ENCODE measurements around the gene MKLN1. TPM values are rescaled to one million over a fixed set of nuclear protein-coding genes. Genes with fewer than 3 reads are reported as not detected.

MKLN1 gene
- total and polyA plus RNA-seq, 10 of the 15 experiments (the other 5 are each of a cell fraction or from before 2014, with no cell fraction given) = 13.6 to 55.8 (median 29.3) TPM

DNA sequence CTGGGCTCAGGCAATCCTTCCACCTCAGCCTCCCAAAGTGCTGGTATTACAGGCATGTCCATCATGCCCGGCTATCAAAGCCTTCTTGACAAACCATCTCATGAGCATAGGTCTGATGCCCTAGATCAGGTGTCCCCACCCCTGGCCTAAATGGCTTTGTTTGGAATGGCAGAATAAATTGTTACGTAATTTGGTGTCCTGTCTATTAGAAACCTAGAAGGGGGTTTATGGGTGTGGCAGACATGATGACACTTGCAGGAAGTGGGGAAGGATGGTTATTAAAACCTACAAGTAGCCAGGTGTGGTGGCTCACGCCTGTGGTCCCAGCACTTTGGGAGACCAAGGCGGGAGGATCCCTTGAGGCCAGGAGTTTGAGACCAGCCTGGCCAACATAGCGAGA is 38.6 kb upstream of the MKLN1 start (continued):
- TF ChIP-seq, protein P1, sequence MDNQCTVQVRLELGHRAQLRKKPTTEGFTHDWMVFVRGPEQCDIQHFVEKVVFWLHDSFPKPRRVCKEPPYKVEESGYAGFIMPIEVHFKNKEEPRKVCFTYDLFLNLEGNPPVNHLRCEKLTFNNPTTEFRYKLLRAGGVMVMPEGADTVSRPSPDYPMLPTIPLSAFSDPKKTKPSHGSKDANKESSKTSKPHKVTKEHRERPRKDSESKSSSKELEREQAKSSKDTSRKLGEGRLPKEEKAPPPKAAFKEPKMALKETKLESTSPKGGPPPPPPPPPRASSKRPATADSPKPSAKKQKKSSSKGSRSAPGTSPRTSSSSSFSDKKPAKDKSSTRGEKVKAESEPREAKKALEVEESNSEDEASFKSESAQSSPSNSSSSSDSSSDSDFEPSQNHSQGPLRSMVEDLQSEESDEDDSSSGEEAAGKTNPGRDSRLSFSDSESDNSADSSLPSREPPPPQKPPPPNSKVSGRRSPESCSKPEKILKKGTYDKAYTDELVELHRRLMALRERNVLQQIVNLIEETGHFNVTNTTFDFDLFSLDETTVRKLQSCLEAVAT (IDR thresholded peaks at IDR 0.05) = no peak

DNA sequence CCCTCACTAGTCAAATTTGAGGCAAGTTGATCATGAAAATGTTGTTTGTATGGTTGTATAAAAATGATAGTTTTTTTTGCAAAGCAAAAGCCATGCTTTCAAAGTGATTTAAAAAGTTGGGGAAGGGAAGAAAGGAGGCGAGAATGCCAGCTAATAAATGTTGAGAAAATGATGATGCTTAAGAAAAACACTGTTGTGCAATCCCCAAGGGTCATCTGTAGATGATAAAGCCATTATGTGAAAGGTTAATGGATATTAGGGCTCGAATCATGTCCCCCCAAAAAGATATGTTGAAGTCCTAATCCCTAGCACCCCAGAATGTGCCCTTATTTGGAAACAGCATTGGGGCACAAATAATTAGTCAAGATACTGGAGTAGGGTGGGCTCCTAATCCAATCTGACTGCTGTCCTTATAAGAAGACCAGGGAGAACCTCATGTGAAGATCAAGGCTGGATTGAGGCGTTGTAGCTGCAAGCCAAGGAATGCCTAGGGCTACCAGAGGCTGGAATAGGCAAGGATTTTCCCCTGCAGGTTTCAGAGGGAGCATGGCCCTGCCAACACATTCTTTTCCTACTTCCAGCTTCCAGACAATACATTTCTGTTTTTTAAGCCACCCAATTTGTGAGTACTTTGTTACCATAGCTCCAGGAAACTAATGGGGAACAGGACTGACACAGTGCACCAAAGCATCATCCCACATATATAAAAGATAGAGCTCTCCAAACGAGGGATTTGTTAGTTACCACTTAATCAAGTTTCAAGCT is 35.4 kb upstream of the MKLN1 start:
- Histone ChIP-seq H4K20me1 (ENCODE audit: control insufficient read depth, insufficient read depth) (no peaks in the 10 kb centered on the region), H3K9me3 (replicated peaks; ENCODE audit: control insufficient read depth, insufficient read depth, low read length) (peaks cover 2% of the 10 kb centered on the region; the same call in 2 of the 3 replicates), H3K9ac (ENCODE audit: control insufficient read depth, insufficient read depth, low read length) (no peak overlapping the region), H2AFZ (ENCODE audit: control insufficient read depth, low read depth, low read length) (no peak overlapping the region), H3K27ac (ENCODE audit: control insufficient read depth, insufficient read depth) (no peak overlapping the region), H3K36me3 (ENCODE audit: control insufficient read depth in 2 of 2, insufficient read depth in 2 of 2, low read length in 1 of 2) (no peaks in the 10 kb centered on the region), H3K4me3 (no peak overlapping the region), H3K27me3 (replicated peaks in 1 of 2; ENCODE audit: control insufficient read depth in 2 of 2, insufficient read depth in 2 of 2, low read length in 1 of 2) (no peaks in the 10 kb centered on the region), H3K79me2 (ENCODE audit: control insufficient read depth, insufficient read depth, low read length) (no peaks in the 10 kb centered on the region), H3K4me1 (ENCODE audit: control insufficient read depth, insufficient read depth, low read length) (no peaks in the 10 kb centered on the region), H3K4me2 (ENCODE audit: control insufficient read depth, insufficient read depth) (no peak overlapping the region)
- FAIRE-seq = no peak
- WGBS (ENCODE audit: insufficient coverage, insufficient replicate concordance, low lambda C conversion rate, missing lambda C conversion rate) = 21% methylated on average over 4 of the region's 4 CpGs
- intact Hi-C loops (cut with micrococcal nuclease; ENCODE audit: unreplicated experiment) (no loop called here), in situ Hi-C loops (cut with MboI) (no loop called here)
- no peak for ATAC-seq
- ChIA-PET CTCF (interaction anchor here (1.2 to 1.5 kb wide), 3 partner anchors 9 to 21 kb away, joined by 3 to 6 read pairs (median 3); no protein-coding TSS in a partner anchor), SMC1A (ENCODE audit: uncharacterized antibody, unreplicated experiment) (interaction anchor here (1.1 to 1.8 kb wide), 4 partner anchors 11 to 187 kb away, joined by 3 to 6 read pairs (median 4); no protein-coding TSS in a partner anchor), RAD21 (ENCODE audit: unreplicated experiment) (interaction anchor here (0.7 to 0.9 kb wide), 2 partner anchors 10 to 182 kb away, joined by 3 read pairs; no protein-coding TSS in a partner anchor), POLR2A (interaction anchor here (0.5 to 0.8 kb wide), 2 partner anchors 9 to 186 kb away, joined by 3 read pairs; no protein-coding TSS in a partner anchor)
- BruUV-seq (replicated peaks) = no TSS peak
- TF ChIP-seq NFYA (IDR thresholded peaks at IDR 0.05; ENCODE audit: borderline replicate concordance, low read depth, low read length) (no peak), KLF5 (IDR thresholded peaks at IDR 0.05; ENCODE audit: partially characterized antibody) (no peak)
- DNase-seq (ENCODE audit: low read depth, low spot score) = no peak

Measured in GM12878 (cell line).